Globus pallidus (tissue), 1 donor: ENCODE measurements around the gene ECM2.

Experiments used
- DNase-seq: peaks from one replicate; pipeline ENCODE4 v3.0.0-alpha.2; 2015; ENCODE audit warnings: low spot score

ECM2 gene

DNA sequence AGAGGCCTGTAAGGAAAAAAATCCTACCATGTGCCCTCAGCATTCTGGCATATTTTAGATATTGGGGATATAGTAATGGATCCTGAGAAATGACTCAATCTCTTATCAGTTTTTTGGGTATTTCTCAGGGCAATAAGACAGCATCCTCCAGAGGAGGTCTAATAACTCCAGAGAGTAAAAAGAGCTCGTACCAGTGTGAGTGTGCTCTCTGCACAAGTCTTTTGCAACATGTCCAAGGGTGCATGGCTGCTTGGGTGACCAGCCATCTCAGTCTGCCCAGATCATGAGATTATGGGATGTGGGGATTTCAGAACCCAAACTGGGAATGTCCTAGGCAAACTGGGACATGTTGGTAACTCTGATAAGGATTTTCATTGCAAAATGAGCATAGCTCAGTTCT lies 68.7 kb downstream of the ECM2 start:
- DNase-seq: no peak

GRCh38 chr9:92463984-92464383 lies 71.8 kb downstream of the ECM2 start:
- DNase-seq: no peak

GRCh38 chr9:92463387-92463786 lies 72.4 kb downstream of the ECM2 start:
- no peak for DNase-seq

DNA sequence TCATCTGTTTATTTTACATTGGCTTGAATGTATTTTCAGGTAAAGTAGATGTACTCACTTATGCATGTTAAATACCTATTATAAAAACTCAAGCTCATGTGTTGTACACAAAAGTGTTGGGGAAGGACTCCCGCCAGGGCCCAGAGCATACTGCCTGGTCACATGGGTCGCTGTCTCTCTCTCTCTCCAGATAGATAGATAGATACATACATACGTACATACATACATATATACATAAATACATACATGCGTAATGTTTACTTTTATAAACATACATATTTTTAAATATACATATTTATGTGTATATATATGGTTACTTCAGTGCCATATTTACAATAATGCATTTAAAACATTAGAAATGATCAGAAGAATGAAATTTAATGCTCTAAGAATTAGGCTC lies 78.2 kb downstream of the ECM2 start:
- no peak for DNase-seq

DNA sequence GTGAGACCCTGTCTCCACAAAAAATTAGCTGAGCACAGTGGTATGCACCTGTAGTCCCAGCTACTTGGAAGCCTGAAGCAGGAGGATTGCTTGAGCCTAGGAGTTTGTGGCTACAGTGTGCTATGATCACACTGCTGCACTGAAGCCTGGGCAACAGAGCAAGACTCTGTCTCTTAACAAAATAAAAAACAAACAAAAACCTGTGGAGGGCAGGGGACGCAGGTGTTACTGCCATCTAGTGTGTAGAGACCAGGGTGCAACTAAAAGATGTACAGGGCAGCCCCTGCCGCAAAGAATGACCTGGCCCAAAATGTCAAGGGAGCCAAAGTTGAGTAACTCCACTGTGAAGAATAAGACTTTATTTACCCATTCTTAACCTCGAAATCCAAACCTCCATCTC lies 80.6 kb downstream of the ECM2 start:
- DNase-seq: no peak

GRCh38 chr9:92446536-92446935 lies 89.3 kb downstream of the ECM2 start:
- DNase-seq: no peak
